Measurements from ENCODE around the gene UGT1A7. TPM values are rescaled to one million over a fixed set of nuclear protein-coding genes. Genes with fewer than 3 reads are reported as not detected.

Gene UGT1A7
- total RNA-seq, 1 donor from 2014 or later: not detected

GRCh38 chr2:233706720-233707119, 25.0 kb downstream of the UGT1A7 start:
- Histone ChIP-seq H3K27ac (no peak overlapping the region), H3K27me3 (ENCODE audit: low read depth) (no peaks in the 10 kb centered on the region), H3K36me3 (no peaks in the 10 kb centered on the region), H3K9me3 (no peaks in the 10 kb centered on the region), H3K4me1 (peaks cover 9% of the 10 kb centered on the region), H3K4me3 (no peak overlapping the region)
- ATAC-seq: no peak
- intact Hi-C loops (cut with DNase I): no loop called here
- no peak for TF ChIP-seq CTCF (IDR thresholded peaks at IDR 0.05)
- DNase-seq: no peak

GRCh38 chr2:233707940-233708644, 26.4 kb downstream of the UGT1A7 start:
- TF ChIP-seq CTCF (IDR thresholded peaks at IDR 0.05): no peak
- Histone ChIP-seq H3K27me3 (ENCODE audit: low read depth) (no peaks in the 10 kb centered on the region), H3K36me3 (no peaks in the 10 kb centered on the region), H3K4me3 (no peak overlapping the region), H3K4me1 (peaks cover 9% of the 10 kb centered on the region), H3K9me3 (no peaks in the 10 kb centered on the region), H3K27ac (no peak overlapping the region)
- ATAC-seq (no peak), DNase-seq (no peak)
- intact Hi-C loops (cut with DNase I): no loop called here

GRCh38 chr2:233708942-233709341, 27.2 kb downstream of the UGT1A7 start:
- no peak for TF ChIP-seq CTCF (IDR thresholded peaks at IDR 0.05)
- H3K9me3 ChIP-seq: no peaks in the 10 kb centered on the region
- ATAC-seq (no peak), DNase-seq (no peak)
- H3K36me3 ChIP-seq: no peaks in the 10 kb centered on the region
- H3K4me1 ChIP-seq: peaks cover 9% of the 10 kb centered on the region
- H3K27me3 ChIP-seq (ENCODE audit: low read depth): no peaks in the 10 kb centered on the region
- no peak overlapping the region for H3K4me3 ChIP-seq
- intact Hi-C loops (cut with DNase I): no loop called here
- H3K27ac ChIP-seq: no peak overlapping the region

- peak; percentile 91 to 95 for ATAC-seq
- peaks cover 9% of the 10 kb centered on the region for H3K4me1 ChIP-seq
- intact Hi-C loops (cut with DNase I): no loop called here
Measured at GRCh38 chr2:233711312-233712008, 29.8 kb downstream of the UGT1A7 start.

More at GRCh38 chr2:233711312-233712008, 29.8 kb downstream of the UGT1A7 start:
- Histone ChIP-seq H3K4me3 (no peak overlapping the region), H3K27me3 (ENCODE audit: low read depth) (no peaks in the 10 kb centered on the region), H3K27ac (no peak overlapping the region), H3K9me3 (no peaks in the 10 kb centered on the region), H3K36me3 (no peaks in the 10 kb centered on the region)
- peak; percentile 81 for TF ChIP-seq CTCF (IDR thresholded peaks at IDR 0.05)
- DNase-seq: peak; percentile 87

Data from lower lobe of right lung (tissue), 2 donors.